H9 (cell line): ENCODE measurements around the gene NDRG4. TPM values are rescaled to one million over a fixed set of nuclear protein-coding genes. Genes with fewer than 3 reads are reported as not detected.
A peak's percentile ranks its signal among the peaks of the same experiment; 100 is the strongest.

Experiments used
- DNase-seq: peaks from one replicate; pipeline ENCODE4 v3.0.0-alpha.2; 2017
- H2AFZ ChIP-seq: one replicate; pipeline ENCODE4 v1.6.1; 2013; ENCODE audit warnings: mild to moderate bottlenecking, low read length, control low read depth, moderate library complexity
- H2AK5ac ChIP-seq: 2 replicates; pipeline ENCODE4 v1.6.1; 2013; ENCODE audit warnings: low read length, control low read depth, mixed read lengths; ENCODE audit not compliant: insufficient read length
- H2BK120ac ChIP-seq: one replicate; pipeline ENCODE4 v1.6.1; 2013; ENCODE audit warnings: low read depth, mild to moderate bottlenecking, low read length, control low read depth, inconsistent platforms; ENCODE audit not compliant: poor library complexity, severe bottlenecking
- H2BK12ac ChIP-seq: 2 replicates; pipeline ENCODE4 v1.6.1; 2013; ENCODE audit warnings: low read length, control low read depth, mixed read lengths, low read depth; ENCODE audit not compliant: insufficient read length
- H2BK15ac ChIP-seq: 2 replicates; pipeline ENCODE4 v1.6.1; 2013; ENCODE audit warnings: low read depth, low read length, control low read depth
- H2BK20ac ChIP-seq: one replicate; pipeline ENCODE4 v1.6.1; 2013; ENCODE audit warnings: low read depth, mild to moderate bottlenecking, low read length, control low read depth, inconsistent platforms; ENCODE audit not compliant: poor library complexity, severe bottlenecking
- H2BK5ac ChIP-seq: 2 replicates; pipeline ENCODE4 v1.6.1; 2013; ENCODE audit warnings: low read length, control low read depth, mixed read lengths; ENCODE audit not compliant: insufficient read length
- H3K14ac ChIP-seq: 2 replicates; pipeline ENCODE4 v1.6.1; 2013; ENCODE audit warnings: low read length, control low read depth; ENCODE audit not compliant: insufficient read depth
- H3K18ac ChIP-seq: 2 replicates; pipeline ENCODE4 v1.6.1; 2013; ENCODE audit warnings: low read depth, mild to moderate bottlenecking, mixed read lengths, low read length, control low read depth; ENCODE audit not compliant: insufficient read length
- H3K23ac ChIP-seq: 2 replicates; pipeline ENCODE4 v1.6.1; 2013; ENCODE audit warnings: low read length, control low read depth, mixed read lengths, low read depth; ENCODE audit not compliant: insufficient read length
- H3K23me2 ChIP-seq: 2 replicates; pipeline ENCODE4 v1.6.1; 2013; ENCODE audit warnings: low read depth, mild to moderate bottlenecking, mixed read lengths, low read length, control low read depth; ENCODE audit not compliant: insufficient read length, poor library complexity, severe bottlenecking
- H3K27ac ChIP-seq: 2 replicates; pipeline ENCODE4 v1.5.1; 2013; ENCODE audit warnings: low read length, control low read depth, mixed read lengths, low read depth; ENCODE audit not compliant: insufficient read length
- H3K27me3 ChIP-seq: 2 replicates; pipeline ENCODE4 v1.6.1; 2013; ENCODE audit warnings: low read length, control low read depth, inconsistent platforms; ENCODE audit not compliant: insufficient read depth
- H3K4ac ChIP-seq: 2 replicates; pipeline ENCODE4 v1.6.1; 2013; ENCODE audit warnings: low read depth, mild to moderate bottlenecking, control low read depth, inconsistent platforms, low read length, moderate library complexity
- H3K4me1 ChIP-seq: 2 replicates; pipeline ENCODE4 v1.6.1; 2013; ENCODE audit warnings: low read length, control low read depth, inconsistent platforms; ENCODE audit not compliant: insufficient read depth
- H3K4me2 ChIP-seq: 2 replicates; pipeline ENCODE4 v1.6.1; 2013; ENCODE audit warnings: low read length, control low read depth, mixed read lengths; ENCODE audit not compliant: insufficient read length, insufficient read depth
- H3K56ac ChIP-seq: 2 replicates; pipeline ENCODE4 v1.6.1; 2013; ENCODE audit warnings: low read depth, mild to moderate bottlenecking, mixed read lengths, low read length, control low read depth; ENCODE audit not compliant: insufficient read length
- H3K79me1 ChIP-seq: 2 replicates; pipeline ENCODE4 v1.6.1; 2013; ENCODE audit warnings: low read depth, mild to moderate bottlenecking, moderate library complexity, low read length, control low read depth, inconsistent platforms; ENCODE audit not compliant: insufficient read depth, poor library complexity, severe bottlenecking
- H3K79me2 ChIP-seq: 2 replicates; pipeline ENCODE4 v1.6.1; 2013; ENCODE audit warnings: low read length, control low read depth, inconsistent platforms; ENCODE audit not compliant: insufficient read depth
- H3K9ac ChIP-seq: 2 replicates; pipeline ENCODE4 v1.6.1; 2013; ENCODE audit warnings: low read length, control low read depth, mixed read lengths; ENCODE audit not compliant: insufficient read length; ENCODE audit errors: extremely low read depth
- H3K9me3 ChIP-seq: one replicate; pipeline ENCODE4 v1.6.1; 2013; ENCODE audit warnings: low read depth, low read length, inconsistent platforms; ENCODE audit not compliant: control insufficient read depth
- H3T11ph ChIP-seq: one replicate; pipeline ENCODE4 v1.6.1; 2013; ENCODE audit warnings: mild to moderate bottlenecking, low read length, control low read depth, inconsistent platforms
- H4K20me1 ChIP-seq: one replicate; pipeline ENCODE4 v1.6.1; 2013; ENCODE audit not compliant: control insufficient read depth, insufficient read length, insufficient read depth
- H4K5ac ChIP-seq: 2 replicates; pipeline ENCODE4 v1.6.1; 2013; ENCODE audit warnings: low read depth, mild to moderate bottlenecking, mixed read lengths, low read length, control low read depth; ENCODE audit not compliant: insufficient read length
- H4K8ac ChIP-seq: replicated peaks from 2 replicates; pipeline ENCODE4 v1.6.1; 2013; ENCODE audit warnings: low read length, control low read depth, mixed read lengths, low read depth; ENCODE audit not compliant: insufficient read length
- H4K91ac ChIP-seq: 2 replicates; pipeline ENCODE4 v1.6.1; 2013; ENCODE audit warnings: low read depth, mild to moderate bottlenecking, moderate library complexity, mixed read lengths, low read length, control low read depth; ENCODE audit not compliant: insufficient read length
- H3K27ac Mint-ChIP-seq, 3 experiments: 2 replicates in 2 of 3; 3 replicates in 1 of 3; pipeline ENCODE4 v1.8.0; 2020 to 2021; ENCODE audit warnings: mixed read lengths in 3 of 3, mild to moderate bottlenecking in 1 of 3, moderate library complexity in 1 of 3
- H3K27me3 Mint-ChIP-seq: 2 replicates; pipeline ENCODE4 v1.8.0; 2021; ENCODE audit warnings: low read depth, mild to moderate bottlenecking, moderate library complexity, mixed read lengths
- H3K36me3 Mint-ChIP-seq, 3 experiments: 2 replicates in 2 of 3; 3 replicates in 1 of 3; pipeline ENCODE4 v1.8.0; 2020 to 2021; ENCODE audit warnings: low read depth in 3 of 3, mixed read lengths in 3 of 3; ENCODE audit not compliant: insufficient read depth in 1 of 3
- H3K4me1 Mint-ChIP-seq, 2 experiments: 2 replicates each; pipeline ENCODE4 v1.8.0; 2020; ENCODE audit warnings: mixed read lengths in 2 of 2
- H3K4me3 Mint-ChIP-seq, 2 experiments: 2 replicates in 1 of 2; 3 replicates in 1 of 2; pipeline ENCODE4 v1.8.0; 2020 to 2021; ENCODE audit warnings: mild to moderate bottlenecking in 2 of 2, mixed read lengths in 2 of 2, moderate library complexity in 1 of 2
- H3K9me3 Mint-ChIP-seq, 2 experiments: 2 replicates in 1 of 2; 3 replicates in 1 of 2; pipeline ENCODE4 v1.8.0; 2020; ENCODE audit warnings: mild to moderate bottlenecking in 2 of 2, mixed read lengths in 2 of 2, moderate library complexity in 1 of 2
- CTCF ChIP-seq: fragments of 200-600 bp; sonication (generic); conservative IDR thresholded peaks from 3 replicates; pipeline ENCODE4 v1.8.0; 2021; ENCODE audit warnings: antibody characterized with exemption, mild to moderate bottlenecking
- WGBS: extraction: QIAGEN DNeasy Blood & Tissue Kit; methylation state at CpG from one replicate; pipeline ENCODE4 v1.1.7; 2013; ENCODE audit warnings: missing lambda C conversion rate, low lambda C conversion rate, mixed read lengths; ENCODE audit not compliant: insufficient read length; ENCODE audit errors: extremely low coverage; 5-methylcytosine and 5-hydroxymethylcytosine counted together
- total RNA-seq: library from RNA; stranded (reverse); gene quantifications from 2 replicates; pipeline ENCODE4 v1.2.1, GENCODE V29; 2021

The NDRG4 gene
- total RNA-seq, 1 experiment from 2014 or later, result 18.6 TPM

GRCh38 chr16:58513874-58514273 lies 13.9 kb downstream of the NDRG4 start:
- H3K79me1 ChIP-seq, result no peaks in the 10 kb centered on the region
- no peak overlapping the region for H4K91ac ChIP-seq
- H2BK12ac ChIP-seq, result no peak overlapping the region
- no peak overlapping the region for H3K27ac ChIP-seq
- H2AFZ ChIP-seq, result no peak overlapping the region
- H2AK5ac ChIP-seq, result no peak overlapping the region
- H3T11ph ChIP-seq, result no peak overlapping the region
- no CpG with 5 or more reads among the region's 3 CpGs for WGBS
- no peaks in the 10 kb centered on the region for H3K23me2 ChIP-seq
- no peak for DNase-seq
- H3K4ac ChIP-seq, result no peak overlapping the region
- H2BK15ac ChIP-seq, result no peak overlapping the region
- no peaks in the 10 kb centered on the region for H4K20me1 ChIP-seq
- Mint-ChIP-seq H3K27me3 (no peaks in the 10 kb centered on the region; the same call in 1 of the 2 replicates), H3K4me3 (peak overlapping the region in 1 of 2 experiments; percentile 4; a peak in 1 of 5 replicates), H3K27ac (no peak overlapping the region; a peak in 1 of 7 replicates), H3K9me3 (no peaks in the 10 kb centered on the region; a peak in 2 of 5 replicates), H3K36me3 (peaks cover 21 to 57% (median 26%) of the 10 kb centered on the region in 3 experiments), H3K4me1 (peaks cover 16 to 24% of the 10 kb centered on the region in 2 experiments)
- 0 out of 2 replicates have a peak, but pooled peaks cover 3% of the 10 kb centered on the region for H3K4me1 ChIP-seq
- H4K8ac ChIP-seq, result no peak overlapping the region
- no peaks in the 10 kb centered on the region for H3K79me2 ChIP-seq
- no peak overlapping the region for H2BK20ac ChIP-seq
- no peak for TF ChIP-seq CTCF
- H2BK120ac ChIP-seq, result no peak overlapping the region
- H3K9ac ChIP-seq, result no peak overlapping the region
- no peaks in the 10 kb centered on the region for H3K27me3 ChIP-seq
- H3K18ac ChIP-seq, result no peak overlapping the region
- no peaks in the 10 kb centered on the region for H3K9me3 ChIP-seq
- H2BK5ac ChIP-seq, result no peak overlapping the region
- H3K14ac ChIP-seq, result no peak overlapping the region
- H3K4me2 ChIP-seq, result no peak overlapping the region
- H3K56ac ChIP-seq, result no peak overlapping the region
- no peak overlapping the region for H3K23ac ChIP-seq
- no peak overlapping the region for H4K5ac ChIP-seq
